K562 (cell line): ENCODE data around the gene FAM217B. TPM values are rescaled to one million over a fixed set of nuclear protein-coding genes. Genes with fewer than 3 reads are reported as not detected.
A peak's percentile ranks its signal among the peaks of the same experiment; 100 is the strongest.

Source experiments
- BDP1 ChIP-seq: IDR thresholded peaks from 3 replicates; pipeline ENCODE4 v1.6.1; 2011; ENCODE audit not compliant: insufficient read length, insufficient read depth
- CCNT2 ChIP-seq: IDR thresholded peaks from 2 replicates; pipeline ENCODE4 v1.6.1; 2011; ENCODE audit warnings: borderline replicate concordance, low read depth, mild to moderate bottlenecking, moderate library complexity, mixed read lengths, low read length; ENCODE audit not compliant: insufficient read length; ENCODE audit errors: extremely low read depth
- ELF4 ChIP-seq: fragments of 450-650 bp; formaldehyde crosslinking; IDR thresholded peaks from 2 replicates; pipeline ENCODE4 v1.4.0; 2022; ENCODE audit warnings: missing genetic modification characterization
- FOXA1 ChIP-seq: fragments of 450-650 bp; IDR thresholded peaks from 2 replicates; pipeline ENCODE4 v1.6.1; 2016; ENCODE audit warnings: mild to moderate bottlenecking, borderline replicate concordance
- HDAC2 ChIP-seq: fragments of 450-650 bp; IDR thresholded peaks from 2 replicates; pipeline ENCODE4 v1.6.1; 2016; ENCODE audit warnings: mild to moderate bottlenecking
- HNRNPUL1 ChIP-seq: fragments of 200-400 bp; formaldehyde crosslinking; IDR thresholded peaks from 2 replicates; pipeline ENCODE4 v1.6.1; 2017; ENCODE audit warnings: low read length
- IRF1 ChIP-seq: sonication (generic); formaldehyde crosslinking; IDR thresholded peaks from 2 replicates; pipeline ENCODE4 v1.8.0; 2022; ENCODE audit warnings: missing genetic modification reagents, mild to moderate bottlenecking, borderline replicate concordance
- SMAD1 ChIP-seq: fragments of 150-350 bp; IDR thresholded peaks from 2 replicates; pipeline ENCODE4 v1.6.1; 2014; ENCODE audit warnings: low read length, low read depth; ENCODE audit not compliant: partially characterized antibody
- SMARCB1 ChIP-seq: IDR thresholded peaks from 2 replicates; pipeline ENCODE4 v1.6.1; 2011; ENCODE audit warnings: improper control_type of control experiment, low read depth; ENCODE audit not compliant: insufficient read length
- SP1 ChIP-seq: sonication (generic); formaldehyde crosslinking; IDR thresholded peaks from 2 replicates; pipeline ENCODE4 v1.8.1; 2022; ENCODE audit warnings: mild to moderate bottlenecking, missing genetic modification reagents
- TRIM24 ChIP-seq, 2 experiments: fragments of 450-650 bp; IDR thresholded peaks; 2 replicates each; pipeline ENCODE4 v1.6.1; 2016
- TSHZ1 ChIP-seq: fragments of 250-450 bp; sonication (Bioruptor Pico); IDR thresholded peaks from 2 replicates; pipeline ENCODE4 v1.4.0; 2020; ENCODE audit warnings: mild to moderate bottlenecking, moderate library complexity
- USF2 ChIP-seq: sonication (generic); formaldehyde crosslinking; IDR thresholded peaks from 2 replicates; pipeline ENCODE4 v1.5.0; 2020; ENCODE audit warnings: missing genetic modification reagents
- ZC3H8 ChIP-seq: fragments of 450-650 bp; IDR thresholded peaks from 2 replicates; pipeline ENCODE4 v1.6.1; 2017
- ZNF445 ChIP-seq: fragments of 250-450 bp; sonication (Bioruptor Pico); IDR thresholded peaks from 2 replicates; pipeline ENCODE4 v1.4.0; 2020; ENCODE audit warnings: low read depth, mild to moderate bottlenecking, moderate library complexity
- ZNF507 ChIP-seq: conservative IDR thresholded peaks from 2 replicates; pipeline ENCODE4 v1.6.1; 2017; ENCODE audit warnings: missing genetic modification characterization, missing compliant biosample characterization
- polyA plus RNA-seq, 8 experiments: library from polyadenylated mRNA; depleted of rRNA in 4 of 8; stranded (reverse) in 5 of 8; unstranded in 3 of 8; fragments of >200 nt; fragmentation: Nextera tagmentation in 2 of 8; fragmentation: Illumina TruSeq in 1 of 8; extraction: Ambion mirVana in 2 of 8; extraction: Trizol in 1 of 8; gene quantifications; 2 replicates each; pipeline versions ENCODE4 v1.2.1 to v1.2.3, GENCODE V29; 2011 to 2014; ENCODE audit warnings: inconsistent platforms in 1 of 8, missing spikeins in 1 of 8
- total RNA-seq, 7 experiments: library from RNA; depleted of rRNA in 6 of 7; stranded (reverse); fragments of >200 nt in 6 of 7; fragmentation: Illumina TruSeq in 2 of 7; extraction: Trizol in 2 of 7; gene quantifications; 2 replicates each; pipeline versions ENCODE4 v1.2.1 to v1.2.3, GENCODE V29; 2011 to 2021; ENCODE audit warnings: low replicate concordance in 1 of 7
- TF ChIP-seq, protein P1 (sequence below): fragments of 450-650 bp; IDR thresholded peaks from 2 replicates; pipeline ENCODE4 v1.6.1; 2018; ENCODE audit not compliant: partially characterized antibody
- TF ChIP-seq, protein P2 (sequence below): sonication (generic); formaldehyde crosslinking; IDR thresholded peaks from 2 replicates; pipeline ENCODE4 v1.9.0; 2022; ENCODE audit warnings: mild to moderate bottlenecking, missing genetic modification reagents

FAM217B gene
- total and polyA plus RNA-seq, 9 of the 15 experiments (the other 6 are each of a cell fraction or from before 2014, with no cell fraction given) = 4.8 to 11.4 (median 6.9) TPM

GRCh38 chr20:59940129-59940955, at the start of gene FAM217B, which contains the start of gene PPP1R3D (continued):
- TF ChIP-seq TSHZ1 (no peak), USF2 (CRISPR knock-in tag) (peak; percentile 86), HNRNPUL1 (no peak), ZNF445 (CRISPR knock-in tag) (no peak), SP1 (0 out of 2 replicates have a peak, but pooled peaks have one; percentile 26), FOXA1 (no peak), ZNF507 (tag) (no peak), BDP1 (no peak), ZC3H8 (no peak), CCNT2 (peak; percentile 81), ELF4 (no peak), HDAC2 (peak; percentile 25; the same call in 1 of the 2 replicates), IRF1 (CRISPR knock-in tag) (no peak), TRIM24 (IDR thresholded peaks at IDR 0.05) (peak in 1 of 2 experiments; percentile 39; a peak in 1 of 4 replicates), SMARCB1 (no peak), SMAD1 (no peak)
- TF ChIP-seq, protein P1, sequence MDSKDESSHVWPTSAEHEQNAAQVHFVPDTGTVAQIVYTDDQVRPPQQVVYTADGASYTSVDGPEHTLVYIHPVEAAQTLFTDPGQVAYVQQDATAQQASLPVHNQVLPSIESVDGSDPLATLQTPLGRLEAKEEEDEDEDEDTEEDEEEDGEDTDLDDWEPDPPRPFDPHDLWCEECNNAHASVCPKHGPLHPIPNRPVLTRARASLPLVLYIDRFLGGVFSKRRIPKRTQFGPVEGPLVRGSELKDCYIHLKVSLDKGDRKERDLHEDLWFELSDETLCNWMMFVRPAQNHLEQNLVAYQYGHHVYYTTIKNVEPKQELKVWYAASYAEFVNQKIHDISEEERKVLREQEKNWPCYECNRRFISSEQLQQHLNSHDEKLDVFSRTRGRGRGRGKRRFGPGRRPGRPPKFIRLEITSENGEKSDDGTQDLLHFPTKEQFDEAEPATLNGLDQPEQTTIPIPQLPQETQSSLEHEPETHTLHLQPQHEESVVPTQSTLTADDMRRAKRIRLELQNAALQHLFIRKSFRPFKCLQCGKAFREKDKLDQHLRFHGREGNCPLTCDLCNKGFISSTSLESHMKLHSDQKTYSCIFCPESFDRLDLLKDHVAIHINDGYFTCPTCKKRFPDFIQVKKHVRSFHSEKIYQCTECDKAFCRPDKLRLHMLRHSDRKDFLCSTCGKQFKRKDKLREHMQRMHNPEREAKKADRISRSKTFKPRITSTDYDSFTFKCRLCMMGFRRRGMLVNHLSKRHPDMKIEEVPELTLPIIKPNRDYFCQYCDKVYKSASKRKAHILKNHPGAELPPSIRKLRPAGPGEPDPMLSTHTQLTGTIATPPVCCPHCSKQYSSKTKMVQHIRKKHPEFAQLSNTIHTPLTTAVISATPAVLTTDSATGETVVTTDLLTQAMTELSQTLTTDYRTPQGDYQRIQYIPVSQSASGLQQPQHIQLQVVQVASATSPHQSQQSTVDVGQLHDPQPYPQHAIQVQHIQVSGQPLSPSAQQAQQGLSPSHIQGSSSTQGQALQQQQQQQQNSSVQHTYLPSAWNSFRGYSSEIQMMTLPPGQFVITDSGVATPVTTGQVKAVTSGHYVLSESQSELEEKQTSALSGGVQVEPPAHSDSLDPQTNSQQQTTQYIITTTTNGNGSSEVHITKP = peak; percentile 34
- TF ChIP-seq, protein P2, sequence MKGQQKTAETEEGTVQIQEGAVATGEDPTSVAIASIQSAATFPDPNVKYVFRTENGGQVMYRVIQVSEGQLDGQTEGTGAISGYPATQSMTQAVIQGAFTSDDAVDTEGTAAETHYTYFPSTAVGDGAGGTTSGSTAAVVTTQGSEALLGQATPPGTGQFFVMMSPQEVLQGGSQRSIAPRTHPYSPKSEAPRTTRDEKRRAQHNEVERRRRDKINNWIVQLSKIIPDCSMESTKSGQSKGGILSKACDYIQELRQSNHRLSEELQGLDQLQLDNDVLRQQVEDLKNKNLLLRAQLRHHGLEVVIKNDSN (CRISPR knock-in tag) = peak; percentile 88
